Measurements from ENCODE around the gene SLC18A3.

The SLC18A3 gene

DNA sequence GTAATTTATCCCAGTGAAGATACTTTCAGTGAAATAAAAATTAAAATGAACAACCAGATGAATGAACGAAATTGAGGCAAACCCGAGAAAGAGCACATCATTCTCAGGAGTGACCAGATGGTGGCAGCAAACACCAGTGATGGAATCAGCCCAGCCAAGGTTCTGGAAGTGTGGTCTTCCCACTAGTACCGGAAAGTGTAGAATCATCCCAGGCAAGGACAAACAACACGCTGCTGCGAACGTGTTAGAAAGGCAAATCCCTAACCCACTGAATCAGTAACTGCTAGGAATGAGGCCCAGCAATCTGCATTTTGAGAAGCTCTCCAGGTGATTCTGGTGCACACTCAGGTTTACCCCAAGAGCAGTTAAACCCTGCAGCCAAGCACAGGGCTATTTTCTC is 15.5 kb upstream of the SLC18A3 start:
- CTCF ChIA-PET, result interaction anchor here (0.6 to 1.6 kb wide), 6 partner anchors 55 to 233 kb away, joined by 3 to 8 read pairs (median 4); no protein-coding TSS in a partner anchor

GRCh38 chr10:49595003-49595712 is 15.0 kb upstream of the SLC18A3 start:
- no peak overlapping the region for H3K27ac ChIP-seq
- DNase-seq (ENCODE audit: low spot score), result no peak
- CTCF ChIA-PET, result interaction anchor here (0.6 to 1.6 kb wide), 8 partner anchors 29 to 233 kb away, joined by 3 to 8 read pairs (median 4); no protein-coding TSS in a partner anchor
- POLR2A ChIA-PET (ENCODE audit: low non-redundant PET), result no interaction called here
- TF ChIP-seq CTCF (conservative IDR thresholded peaks at IDR 0.05; ENCODE audit: low read depth), result no peak

More for the DNA sequence above, 15.5 kb upstream of the SLC18A3 start:
- TF ChIP-seq CTCF (conservative IDR thresholded peaks at IDR 0.05; ENCODE audit: low read depth), result peak; percentile 87
- H3K27ac ChIP-seq, result no peak overlapping the region
- POLR2A ChIA-PET (ENCODE audit: low non-redundant PET), result no interaction called here
- DNase-seq (ENCODE audit: low spot score), result peak; percentile 75

GRCh38 chr10:49595713-49596492 is 14.2 kb upstream of the SLC18A3 start:
- ChIA-PET CTCF (interaction anchor here (0.8 to 1.6 kb wide), 4 partner anchors 28 to 232 kb away, joined by 3 to 8 read pairs (median 6); no protein-coding TSS in a partner anchor), POLR2A (ENCODE audit: low non-redundant PET) (no interaction called here)
- no peak overlapping the region for H3K27ac ChIP-seq
- TF ChIP-seq CTCF (conservative IDR thresholded peaks at IDR 0.05; ENCODE audit: low read depth), result no peak
- no peak for DNase-seq (ENCODE audit: low spot score)

DNA sequence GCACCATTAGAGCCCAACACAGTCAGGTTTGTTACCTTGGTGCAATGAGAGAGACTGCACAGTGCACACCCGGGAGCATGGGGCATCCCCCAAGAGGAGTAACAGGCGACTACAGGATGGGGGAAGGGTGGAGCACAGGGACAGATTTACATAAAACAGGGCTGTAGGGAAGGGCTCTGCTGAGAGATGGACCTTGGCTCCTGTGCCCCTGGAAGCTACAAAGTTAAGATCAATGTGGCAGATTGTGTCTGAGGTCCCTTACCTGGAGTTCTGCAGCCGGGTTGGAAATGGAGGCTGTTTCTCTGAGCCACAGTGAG is 13.7 kb upstream of the SLC18A3 start:
- CTCF ChIA-PET, result no interaction called here

DNA sequence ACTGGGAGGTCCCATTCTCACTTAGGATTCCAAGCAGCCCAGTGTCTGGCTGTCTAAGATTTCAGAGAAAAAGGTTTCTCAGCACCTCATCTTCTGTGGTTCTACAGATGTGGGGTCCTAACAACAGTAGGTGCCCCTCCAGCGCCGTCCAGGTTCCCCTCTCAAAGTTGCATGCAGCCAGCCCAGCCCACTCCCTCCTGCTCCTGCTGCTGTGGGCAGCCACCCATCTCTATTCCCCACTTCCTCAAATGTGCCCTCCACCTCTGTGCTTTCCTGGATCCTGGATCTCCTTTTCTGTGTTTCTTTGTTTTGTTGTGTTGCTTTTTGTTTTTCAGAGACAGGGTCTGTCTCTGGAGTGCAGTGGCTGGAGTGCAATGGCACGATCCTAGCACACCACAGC is 13.3 kb upstream of the SLC18A3 start:
- CTCF ChIA-PET, result no interaction called here
- TF ChIP-seq CTCF (conservative IDR thresholded peaks at IDR 0.05; ENCODE audit: low read depth), result no peak

More for the DNA sequence above, 13.7 kb upstream of the SLC18A3 start:
- H3K27ac ChIP-seq, result no peak overlapping the region
- POLR2A ChIA-PET (ENCODE audit: low non-redundant PET), result no interaction called here
- no peak for TF ChIP-seq CTCF (conservative IDR thresholded peaks at IDR 0.05; ENCODE audit: low read depth)
- no peak for DNase-seq (ENCODE audit: low spot score)

DNA sequence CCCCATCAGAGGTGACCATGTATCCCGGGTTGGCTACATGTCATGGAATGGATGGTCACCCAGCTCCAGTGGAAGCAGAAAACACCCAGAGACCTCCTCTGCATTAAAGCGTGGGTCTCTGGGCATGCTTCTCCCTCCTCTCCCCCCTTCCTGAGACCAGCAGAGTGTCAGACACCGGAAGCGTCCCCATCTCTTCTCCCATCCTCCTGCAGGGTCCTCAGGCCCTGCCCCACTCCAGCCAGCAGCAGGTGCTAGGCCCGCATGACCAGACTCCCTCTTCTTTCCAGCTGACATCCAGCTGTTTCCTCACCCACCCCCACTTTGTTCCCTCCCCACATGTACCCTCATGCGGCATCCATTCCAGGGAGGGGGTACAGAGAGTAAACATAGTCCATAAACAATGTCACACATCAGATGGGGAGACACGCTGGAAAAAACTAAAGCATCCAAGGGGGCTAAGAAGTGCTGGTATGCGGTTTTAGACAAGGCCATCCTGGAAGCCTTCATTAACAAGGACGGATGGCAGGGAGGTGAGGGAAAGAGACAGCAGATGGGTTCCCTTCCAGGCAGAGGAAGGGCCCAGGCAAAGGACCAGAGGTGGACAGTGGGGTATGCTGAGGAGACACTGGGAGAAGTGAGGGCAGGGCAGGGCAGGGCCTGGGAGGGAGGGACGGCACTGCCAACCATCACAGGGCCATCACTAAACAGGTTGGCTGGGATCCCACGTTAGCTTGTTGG is 12.5 kb upstream of the SLC18A3 start:
- DNase-seq (ENCODE audit: low spot score), result no peak
- no peak overlapping the region for H3K27ac ChIP-seq
- ChIA-PET POLR2A (ENCODE audit: low non-redundant PET) (no interaction called here), CTCF (no interaction called here)
- no peak for TF ChIP-seq CTCF (conservative IDR thresholded peaks at IDR 0.05; ENCODE audit: low read depth)

More for the DNA sequence above, 13.3 kb upstream of the SLC18A3 start:
- no peak for DNase-seq (ENCODE audit: low spot score)
- H3K27ac ChIP-seq, result no peak overlapping the region
- POLR2A ChIA-PET (ENCODE audit: low non-redundant PET), result no interaction called here
